Keratinocyte (primary cell): ENCODE data around the gene CEMP1. TPM values are rescaled to one million over a fixed set of nuclear protein-coding genes. Genes with fewer than 3 reads are reported as not detected.
A peak's percentile ranks its signal among the peaks of the same experiment; 100 is the strongest.

Source experiments
- DNase-seq: peaks from one replicate; pipeline ENCODE4 v3.0.0-alpha.2; 2011; ENCODE audit warnings: low read depth, missing footprints, low spot score
- FAIRE-seq: peaks from 2 replicates; lab custom pipeline; 2011; peaks lifted over from hg19 to GRCh38; lab: Jason Lieb, UNC
- H2AFZ ChIP-seq: 2 replicates; pipeline ENCODE4 v1.6.0; 2012; ENCODE audit warnings: low read length, control low read depth, inconsistent platforms; ENCODE audit not compliant: control insufficient read depth
- H3K27ac ChIP-seq: 2 replicates; pipeline ENCODE4 v1.5.1; 2011; ENCODE audit warnings: low read length; ENCODE audit not compliant: control insufficient read depth, insufficient read depth
- H3K27me3 ChIP-seq: 3 replicates; pipeline ENCODE4 v1.6.0; 2011; ENCODE audit warnings: low read length; ENCODE audit not compliant: control insufficient read depth, insufficient read depth; ENCODE audit errors: extremely low read depth
- H3K36me3 ChIP-seq, 2 experiments: 2 replicates in 1 of 2; 3 replicates in 1 of 2; pipeline ENCODE4 v1.5.1; 2011; ENCODE audit warnings: low read length in 2 of 2, mild to moderate bottlenecking in 1 of 2; ENCODE audit not compliant: control insufficient read depth in 2 of 2, insufficient read depth in 2 of 2; ENCODE audit errors: extremely low read depth in 1 of 2
- H3K4me1 ChIP-seq: 3 replicates; pipeline ENCODE4 v1.5.1; 2011; ENCODE audit warnings: low read length; ENCODE audit not compliant: control insufficient read depth, insufficient read depth; ENCODE audit errors: extremely low read depth
- H3K4me2 ChIP-seq: 3 replicates; pipeline ENCODE4 v1.6.0; 2011; ENCODE audit warnings: low read depth, low read length; ENCODE audit not compliant: control insufficient read depth, insufficient read depth; ENCODE audit errors: extremely low read depth
- H3K4me3 ChIP-seq, 3 experiments: fragments of 200-600 bp in 1 of 3; sonication (generic) in 1 of 3; 2 replicates in 2 of 3; 3 replicates in 1 of 3; pipeline ENCODE4 v1.5.1; 2011 to 2016; ENCODE audit warnings: low read length in 3 of 3, mild to moderate bottlenecking in 3 of 3, control low read depth in 2 of 3, inconsistent platforms in 1 of 3, low read depth in 1 of 3, mixed read lengths in 1 of 3, mixed run types in 1 of 3, moderate library complexity in 1 of 3; ENCODE audit not compliant: control insufficient read depth in 2 of 3, insufficient read depth in 2 of 3; ENCODE audit errors: extremely low read depth in 1 of 3
- H3K79me2 ChIP-seq: 2 replicates; pipeline ENCODE4 v1.6.0; 2012; ENCODE audit warnings: low read length; ENCODE audit not compliant: control insufficient read depth, insufficient read depth
- H3K9ac ChIP-seq: 3 replicates; pipeline ENCODE4 v1.6.0; 2011; ENCODE audit warnings: low read length; ENCODE audit not compliant: control insufficient read depth, insufficient read depth; ENCODE audit errors: extremely low read depth
- H3K9me1 ChIP-seq: 3 replicates; pipeline ENCODE4 v1.6.0; 2011; ENCODE audit warnings: low read length; ENCODE audit not compliant: control insufficient read depth, insufficient read depth; ENCODE audit errors: extremely low read depth
- H3K9me3 ChIP-seq: 2 replicates; pipeline ENCODE4 v1.5.1; 2012; ENCODE audit warnings: low read depth, low read length; ENCODE audit not compliant: control insufficient read depth
- H4K20me1 ChIP-seq: 3 replicates; pipeline ENCODE4 v1.6.0; 2011; ENCODE audit warnings: low read length; ENCODE audit not compliant: control insufficient read depth, insufficient read depth; ENCODE audit errors: extremely low read depth
- EZH2 ChIP-seq: IDR thresholded peaks from one replicate; pipeline ENCODE4 v1.6.1; 2012; ENCODE audit warnings: inconsistent platforms, mild to moderate bottlenecking, low read length, moderate library complexity
- dilution Hi-C: fragments of 300-500 bp; cut with MboI; formaldehyde crosslinking; loops from one replicate; pipeline ENCODE4 v1.7.0; 2020; ENCODE audit warnings: low sequenced_read_pairs; ENCODE audit not compliant: extremely low pct_ligation_motif_present
- polyA plus RNA-seq, 5 experiments: library from polyadenylated mRNA; depleted of rRNA in 3 of 5; stranded (reverse) in 3 of 5; stranded (forward) in 1 of 5; unstranded in 1 of 5; fragments of >200 nt; gene quantifications; 1 replicate in 1 of 5; 2 replicates in 3 of 5; 3 replicates in 1 of 5; pipeline versions ENCODE4 v1.2.1 to v1.2.3, GENCODE V29; 2011 to 2012; ENCODE audit warnings: missing spikeins in 2 of 5, low read depth in 1 of 5, low replicate concordance in 1 of 5
- TF ChIP-seq, protein P1 (sequence below), 3 experiments: IDR thresholded peaks in 1 of 3; conservative IDR thresholded peaks in 1 of 3; optimal IDR thresholded peaks in 1 of 3; 2 replicates in 2 of 3; 3 replicates in 1 of 3; pipeline versions ENCODE3 to v1.5.1; 2011; ENCODE audit warnings: low read length in 3 of 3, mild to moderate bottlenecking in 3 of 3, moderate library complexity in 2 of 3, control low read depth in 1 of 3, inconsistent platforms in 1 of 3; ENCODE audit not compliant: insufficient read depth in 2 of 3; ENCODE audit errors: extremely low read depth in 1 of 3

The CEMP1 gene
- polyA plus RNA-seq, 1 donor (not counting 4 experiments of a cell fraction or from before 2014, with no cell fraction given): not detected

DNA sequence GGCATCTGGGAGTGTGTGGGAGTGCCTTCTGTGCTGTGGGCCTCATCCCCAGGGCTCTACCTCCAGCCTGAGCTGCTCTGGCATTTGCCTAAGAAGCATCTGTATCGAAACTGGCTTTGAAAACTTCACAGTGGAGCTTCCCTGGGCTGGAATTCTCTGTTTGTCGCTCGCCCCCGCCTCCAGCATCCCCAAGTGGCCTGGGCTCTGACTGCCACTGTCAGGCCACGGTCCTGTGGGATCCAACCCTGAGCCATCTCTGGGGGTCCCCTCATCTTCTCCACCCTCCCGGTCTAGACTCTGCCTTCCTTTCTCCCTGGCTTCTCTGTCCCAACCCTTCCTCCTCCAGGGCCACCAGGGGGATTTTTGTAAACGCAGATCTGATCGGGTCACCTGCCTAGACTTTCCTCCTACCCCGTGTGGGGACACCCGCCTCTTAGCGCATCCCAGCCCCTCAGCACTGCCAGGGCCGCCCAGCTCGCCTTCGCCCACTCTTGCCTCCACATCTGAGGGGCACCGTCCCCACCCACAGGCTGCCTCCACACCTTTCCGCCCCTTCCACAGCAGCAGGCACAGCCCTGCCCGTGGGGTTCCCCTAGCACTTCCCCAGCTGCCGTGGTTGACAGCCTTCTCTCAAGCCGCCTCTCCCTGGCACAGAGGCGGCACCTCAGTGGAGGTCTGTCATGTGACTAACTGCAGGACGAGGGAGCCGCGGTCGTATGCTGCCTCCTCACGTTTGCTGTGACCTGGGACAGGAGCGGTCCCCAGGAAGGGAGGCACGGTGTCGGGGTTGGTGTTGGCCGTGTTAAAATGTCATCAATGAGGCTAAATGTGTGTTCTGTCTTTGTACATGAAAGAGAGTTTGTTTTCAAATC lies 44.3 kb downstream of the CEMP1 start:
- H3K4me2 ChIP-seq: peak overlapping the region; percentile 43
- H3K4me3 ChIP-seq: no peak overlapping the region
- no peak overlapping the region for H3K9ac ChIP-seq
- H2AFZ ChIP-seq: peak overlapping the region; percentile 35
- TF ChIP-seq, protein P1, sequence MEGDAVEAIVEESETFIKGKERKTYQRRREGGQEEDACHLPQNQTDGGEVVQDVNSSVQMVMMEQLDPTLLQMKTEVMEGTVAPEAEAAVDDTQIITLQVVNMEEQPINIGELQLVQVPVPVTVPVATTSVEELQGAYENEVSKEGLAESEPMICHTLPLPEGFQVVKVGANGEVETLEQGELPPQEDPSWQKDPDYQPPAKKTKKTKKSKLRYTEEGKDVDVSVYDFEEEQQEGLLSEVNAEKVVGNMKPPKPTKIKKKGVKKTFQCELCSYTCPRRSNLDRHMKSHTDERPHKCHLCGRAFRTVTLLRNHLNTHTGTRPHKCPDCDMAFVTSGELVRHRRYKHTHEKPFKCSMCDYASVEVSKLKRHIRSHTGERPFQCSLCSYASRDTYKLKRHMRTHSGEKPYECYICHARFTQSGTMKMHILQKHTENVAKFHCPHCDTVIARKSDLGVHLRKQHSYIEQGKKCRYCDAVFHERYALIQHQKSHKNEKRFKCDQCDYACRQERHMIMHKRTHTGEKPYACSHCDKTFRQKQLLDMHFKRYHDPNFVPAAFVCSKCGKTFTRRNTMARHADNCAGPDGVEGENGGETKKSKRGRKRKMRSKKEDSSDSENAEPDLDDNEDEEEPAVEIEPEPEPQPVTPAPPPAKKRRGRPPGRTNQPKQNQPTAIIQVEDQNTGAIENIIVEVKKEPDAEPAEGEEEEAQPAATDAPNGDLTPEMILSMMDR (optimal IDR thresholded peaks at IDR 0.05 in 1 of 3, IDR thresholded peaks at IDR 0.05 in 1 of 3, conservative IDR thresholded peaks at IDR 0.05 in 1 of 3; ENCODE audit: extremely low read depth in 1 of 3, insufficient read depth in 2 of 3, low read length in 3 of 3): peak; percentile 32 to 76 (median 52)
- TF ChIP-seq EZH2: no peak
- no peak for DNase-seq
- H3K79me2 ChIP-seq: no peaks in the 10 kb centered on the region
- no peaks in the 10 kb centered on the region for H3K9me1 ChIP-seq
- H3K27ac ChIP-seq: no peak overlapping the region
- peaks cover 3% of the 10 kb centered on the region for H4K20me1 ChIP-seq
- peaks cover 3% of the 10 kb centered on the region for H3K4me1 ChIP-seq
- no peaks in the 10 kb centered on the region for H3K27me3 ChIP-seq
- no peak for FAIRE-seq
- no peaks in the 10 kb centered on the region for H3K9me3 ChIP-seq
- dilution Hi-C loops: no loop called here
- H3K36me3 ChIP-seq: no peaks in the 10 kb centered on the region

DNA sequence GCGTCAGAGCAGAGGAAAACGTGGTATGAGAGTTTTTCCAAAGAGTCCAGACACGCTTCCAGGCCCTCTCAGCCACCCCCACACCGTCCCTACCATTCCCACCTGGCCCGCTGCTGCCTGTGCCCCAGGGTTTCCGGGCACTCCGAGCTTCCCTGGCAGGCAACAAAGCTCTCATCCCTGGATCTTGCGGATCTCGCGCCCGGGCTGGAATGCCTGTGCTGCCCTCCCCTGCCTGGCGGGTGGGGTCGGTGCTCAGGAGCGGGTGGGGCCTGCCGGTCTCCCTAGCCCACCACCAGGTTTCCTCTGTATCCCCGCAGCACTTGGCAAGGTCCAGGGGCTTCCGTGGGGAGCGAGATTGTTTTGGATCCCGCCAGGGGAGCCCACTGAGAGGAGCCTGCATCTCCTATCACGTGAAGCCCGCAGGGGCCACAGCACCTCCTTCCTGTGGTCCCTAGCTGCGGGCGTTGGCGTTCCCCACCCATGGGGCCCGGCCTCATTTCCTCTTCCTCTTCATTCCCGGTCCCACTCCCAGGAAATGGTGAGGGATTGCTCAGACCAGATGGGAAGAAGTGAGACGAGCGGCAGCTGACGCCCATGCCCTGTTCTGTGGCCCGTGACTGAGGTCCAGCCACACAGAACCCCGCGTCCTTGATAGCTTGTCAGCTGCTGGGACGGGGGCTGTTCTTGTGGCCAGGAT lies 45.2 kb downstream of the CEMP1 start:
- no peak for FAIRE-seq
- H3K4me3 ChIP-seq: no peak overlapping the region
- no peak for DNase-seq
- TF ChIP-seq EZH2: no peak
- TF ChIP-seq, protein P1 (optimal IDR thresholded peaks at IDR 0.05 in 1 of 3, IDR thresholded peaks at IDR 0.05 in 1 of 3, conservative IDR thresholded peaks at IDR 0.05 in 1 of 3; ENCODE audit: extremely low read depth in 1 of 3, insufficient read depth in 2 of 3, low read length in 3 of 3): no peak
- H3K79me2 ChIP-seq: no peaks in the 10 kb centered on the region
- no peaks in the 10 kb centered on the region for H3K27me3 ChIP-seq
- peaks cover 3% of the 10 kb centered on the region for H4K20me1 ChIP-seq
- peaks cover 3% of the 10 kb centered on the region for H3K4me1 ChIP-seq
- H2AFZ ChIP-seq: no peak overlapping the region
- no peak overlapping the region for H3K4me2 ChIP-seq
- H3K27ac ChIP-seq: no peak overlapping the region
- no peaks in the 10 kb centered on the region for H3K36me3 ChIP-seq
- H3K9me1 ChIP-seq: no peaks in the 10 kb centered on the region
- dilution Hi-C loops: no loop called here
- H3K9ac ChIP-seq: no peak overlapping the region
- H3K9me3 ChIP-seq: no peaks in the 10 kb centered on the region
